H1 (cell line): ENCODE measurements around the gene SLC66A2. TPM values are rescaled to one million over a fixed set of nuclear protein-coding genes. Genes with fewer than 3 reads are reported as not detected.

ENCODE experiments used
- NANOG ChIP-seq: IDR thresholded peaks from 2 replicates; pipeline ENCODE4 v1.6.1; 2011; ENCODE audit warnings: low read length, low read depth, mild to moderate bottlenecking, inconsistent platforms; ENCODE audit not compliant: insufficient read depth, poor library complexity, severe bottlenecking
- SAP30 ChIP-seq: fragments of 300-600 bp; sonication (generic); IDR thresholded peaks from 2 replicates; pipeline ENCODE4 v1.7.1; 2012; ENCODE audit warnings: low read length, moderate library complexity, mild to moderate bottlenecking, inconsistent platforms; ENCODE audit not compliant: insufficient read depth, insufficient replicate concordance
- polyA plus RNA-seq, 7 experiments: library from polyadenylated mRNA; depleted of rRNA in 3 of 7; stranded (reverse) in 5 of 7; unstranded in 2 of 7; fragments of >200 nt in 5 of 7; fragments of 200-250 nt in 2 of 7; gene quantifications; 1 replicate in 5 of 7; 2 replicates in 1 of 7; 4 replicates in 1 of 7; pipeline versions ENCODE4 v1.2.1 to v1.2.3, GENCODE V29; 2011 to 2013; ENCODE audit warnings: missing spikeins in 2 of 7, mixed read lengths in 2 of 7
- total RNA-seq: library from RNA; stranded (reverse); fragmentation: NEBNext Ultra II Directional; extraction: Animal tissue kit (Norgen Biotek cat#: 25700); gene quantifications from 2 replicates; pipeline ENCODE4 v1.2.1, GENCODE V29; 2021

The SLC66A2 gene
- total and polyA plus RNA-seq, 2 of the 8 experiments (the other 6 are each of a cell fraction or from before 2014, with no cell fraction given) = 15.0 to 18.9 TPM

- TF ChIP-seq NANOG = no peak
- no peak for TF ChIP-seq SAP30
These were observed 89.8 kb downstream of the SLC66A2 start (continued) for GRCh38 chr18:79861687-79862086.
